ENCODE data around the gene TRAPPC10.
"Not testable (repeated sequence)": the region's sequence is repeated elsewhere in the genome, so short reads cannot be mapped to it uniquely, and the experiment has no call there.

DNA sequence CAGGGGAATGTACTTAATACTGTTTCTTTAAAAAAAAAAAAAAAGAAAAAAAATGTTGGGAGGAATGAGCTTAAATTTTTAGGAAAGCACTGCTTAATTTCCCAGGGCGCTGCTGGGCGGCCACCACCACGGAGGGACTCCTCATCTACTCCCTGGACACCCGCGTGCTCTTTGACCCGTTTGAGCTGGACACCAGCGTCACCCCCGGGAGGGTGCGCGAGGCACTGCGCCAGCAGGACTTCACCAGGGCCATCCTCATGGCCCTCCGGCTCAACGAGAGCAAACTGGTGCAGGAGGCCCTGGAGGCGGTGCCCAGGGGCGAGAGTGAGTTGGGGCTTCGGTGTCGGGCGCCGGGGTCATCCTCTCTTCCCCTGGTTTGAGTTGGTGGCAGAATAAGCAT lies 115.7 kb downstream of the TRAPPC10 start:
- not testable (repeated sequence) for TF ChIP-seq POLR2AphosphoS5 (IDR thresholded peaks at IDR 0.05; ENCODE audit: borderline replicate concordance, low read depth, low read length); EZH2 (IDR thresholded peaks at IDR 0.05)
